Kidney (tissue), 14 donors: Measurements from ENCODE around the gene DHX30. TPM values are rescaled to one million over a fixed set of nuclear protein-coding genes. Genes with fewer than 3 reads are reported as not detected.

Source experiments
- DNase-seq, 5 donors: peaks; one replicate each; pipeline ENCODE4 v3.0.0-alpha.2; 2013 to 2020
- FAIRE-seq: peaks from 2 replicates; lab custom pipeline; 2012; peaks lifted over from hg19 to GRCh38; lab: Jason Lieb, UNC
- H3K27ac ChIP-seq, 2 donors: one replicate each; pipeline ENCODE4 v1.7.0; 2013; ENCODE audit warnings: low read depth in 2 of 2, low read length in 2 of 2, inconsistent platforms in 1 of 2
- H3K27me3 ChIP-seq: one replicate; pipeline ENCODE4 v1.7.1; 2013; ENCODE audit warnings: low read length, inconsistent platforms; ENCODE audit not compliant: control insufficient read depth, insufficient read depth
- H3K36me3 ChIP-seq, 3 donors: one replicate each; pipeline versions ENCODE4 v1.7.0 to v1.7.1; 2013; ENCODE audit warnings: low read length in 3 of 3, control low read depth in 1 of 3, inconsistent platforms in 1 of 3; ENCODE audit not compliant: insufficient read depth in 3 of 3, control insufficient read depth in 2 of 3
- H3K4me1 ChIP-seq, 3 donors: one replicate each; pipeline versions ENCODE4 v1.7.0 to v1.7.1; 2013; ENCODE audit warnings: low read length in 3 of 3, inconsistent platforms in 1 of 3, low read depth in 1 of 3; ENCODE audit not compliant: control insufficient read depth in 2 of 3, insufficient read depth in 2 of 3
- H3K4me3 ChIP-seq, 3 donors: one replicate each; pipeline versions ENCODE4 v1.7.0 to v1.8.1; 2013; ENCODE audit warnings: low read length in 3 of 3, control low read depth in 1 of 3, inconsistent platforms in 1 of 3
- H3K9ac ChIP-seq, 3 donors: one replicate each; pipeline versions ENCODE4 v1.7.0 to v1.7.1; 2013; ENCODE audit warnings: low read length in 3 of 3, control low read depth in 1 of 3, inconsistent platforms in 1 of 3
- H3K9me3 ChIP-seq, 3 donors: one replicate each; pipeline versions ENCODE4 v1.7.0 to v1.7.1; 2013; ENCODE audit warnings: low read length in 3 of 3, control low read depth in 1 of 3, inconsistent platforms in 1 of 3; ENCODE audit not compliant: control insufficient read depth in 2 of 3, insufficient read depth in 1 of 3
- intact Hi-C: fragments of 100-400 bp; cut with DNase I; formaldehyde crosslinking; loops from one replicate; pipeline ENCODE4 v1.11.1; 2022
- polyA plus RNA-seq: library from polyadenylated mRNA; stranded (reverse); fragments of 350-450 nt; fragmentation: Illumina TruSeq; extraction: RNeasy Lipid Tissue Mini Kit (QIAGEN cat#74804); gene quantifications from one replicate; pipeline ENCODE4 v1.2.3, GENCODE V29; 2014; ENCODE audit warnings: low read depth, low replicate concordance; ENCODE audit not compliant: insufficient read depth
- total RNA-seq: library from RNA; stranded (reverse); fragmentation: NEBNext Ultra II Directional; extraction: Animal tissue kit (Norgen Biotek cat#: 25700); gene quantifications from one replicate; pipeline ENCODE4 v1.2.1, GENCODE V29; 2021
- TF ChIP-seq, protein P1 (sequence below): IDR thresholded peaks from 3 replicates; pipeline ENCODE4 v1.5.1; 2012; ENCODE audit warnings: mild to moderate bottlenecking, moderate library complexity, borderline replicate concordance; ENCODE audit not compliant: insufficient read depth; ENCODE audit errors: extremely low read depth
- donor health status: control.
- donor health status: control.
- donor health status: control.
- donor health status: control.
- donor health status: control.
- donor health status: DM: yes; HTN: yes; CAD: no.
- donor health status: Normal renal cell carcinoma (clear cell type).

The DHX30 gene
- total and polyA plus RNA-seq, 2 donors from 2014 or later, result 37.8 to 59.7 TPM

GRCh38 chr3:47781685-47782445 is 21.1 kb upstream of the DHX30 start, which contains the start of gene SMARCC1:
Gene SMARCC1, minus strand, starts transcription at chr3:47781893. Its CDS starts 96 bp downstream, at chr3:47781797.
- DNase-seq, result peak; percentile 98 to 99 (median 99)
- Histone ChIP-seq H3K9me3 (no peaks in the 10 kb centered on the region), H3K36me3 (no peaks in the 10 kb centered on the region), H3K4me1 (no peaks in the 10 kb centered on the region), H3K4me3 (peak within 1 kb of the TSS; percentile 88 to 93 (median 90)), H3K9ac (peak within 1 kb of the TSS; percentile 71 to 90 (median 80)), H3K27ac (peak within 1 kb of the TSS; percentile 95 to 97), H3K27me3 (no peaks in the 10 kb centered on the region)
- TF ChIP-seq, protein P1, sequence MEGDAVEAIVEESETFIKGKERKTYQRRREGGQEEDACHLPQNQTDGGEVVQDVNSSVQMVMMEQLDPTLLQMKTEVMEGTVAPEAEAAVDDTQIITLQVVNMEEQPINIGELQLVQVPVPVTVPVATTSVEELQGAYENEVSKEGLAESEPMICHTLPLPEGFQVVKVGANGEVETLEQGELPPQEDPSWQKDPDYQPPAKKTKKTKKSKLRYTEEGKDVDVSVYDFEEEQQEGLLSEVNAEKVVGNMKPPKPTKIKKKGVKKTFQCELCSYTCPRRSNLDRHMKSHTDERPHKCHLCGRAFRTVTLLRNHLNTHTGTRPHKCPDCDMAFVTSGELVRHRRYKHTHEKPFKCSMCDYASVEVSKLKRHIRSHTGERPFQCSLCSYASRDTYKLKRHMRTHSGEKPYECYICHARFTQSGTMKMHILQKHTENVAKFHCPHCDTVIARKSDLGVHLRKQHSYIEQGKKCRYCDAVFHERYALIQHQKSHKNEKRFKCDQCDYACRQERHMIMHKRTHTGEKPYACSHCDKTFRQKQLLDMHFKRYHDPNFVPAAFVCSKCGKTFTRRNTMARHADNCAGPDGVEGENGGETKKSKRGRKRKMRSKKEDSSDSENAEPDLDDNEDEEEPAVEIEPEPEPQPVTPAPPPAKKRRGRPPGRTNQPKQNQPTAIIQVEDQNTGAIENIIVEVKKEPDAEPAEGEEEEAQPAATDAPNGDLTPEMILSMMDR, result peak; percentile 22
- intact Hi-C loops, result loop anchor here (10.0 kb wide), 1 partner anchor 257 kb away; no protein-coding TSS in a partner anchor
- FAIRE-seq, result no peak

GRCh38 chr3:47782446-47783308 is 20.3 kb upstream of the DHX30 start:
- DNase-seq (peak in 3 of 5 donors; percentile 23 to 37 (median 28)), FAIRE-seq (no peak)
- H3K9me3 ChIP-seq, result no peaks in the 10 kb centered on the region
- intact Hi-C loops, result loop anchor here (10.0 kb wide), 1 partner anchor 258 kb away; no protein-coding TSS in a partner anchor
- peak overlapping the region; percentile 95 to 97 for H3K27ac ChIP-seq
- H3K4me3 ChIP-seq, result peak overlapping the region; percentile 84 to 90 (median 88)
- no peaks in the 10 kb centered on the region for H3K4me1 ChIP-seq
- H3K27me3 ChIP-seq, result no peaks in the 10 kb centered on the region
- peak overlapping the region; percentile 19 to 87 (median 71) for H3K9ac ChIP-seq
- no peaks in the 10 kb centered on the region for H3K36me3 ChIP-seq
- TF ChIP-seq, protein P1, result no peak

DNA sequence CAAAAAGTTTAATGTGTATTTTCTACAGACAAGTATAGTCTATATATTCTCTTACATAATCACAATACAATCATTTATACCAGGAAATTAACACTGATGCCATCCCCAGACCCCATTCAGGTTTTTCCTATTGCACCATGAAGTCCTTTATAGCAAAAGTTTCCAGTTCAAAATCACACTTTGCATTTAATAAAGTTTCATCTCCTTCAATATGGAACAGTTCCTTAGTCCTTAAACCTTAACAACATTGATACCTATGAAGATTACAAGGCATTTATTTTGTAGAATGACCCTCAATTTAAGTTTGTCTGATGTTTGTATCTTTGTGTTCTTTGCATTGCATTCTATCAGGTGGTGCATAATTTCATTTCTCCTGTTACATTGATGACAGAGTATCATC is 19.3 kb upstream of the DHX30 start:
- Histone ChIP-seq H3K9ac (no peak overlapping the region), H3K4me3 (no peak overlapping the region), H3K9me3 (no peaks in the 10 kb centered on the region), H3K27me3 (no peaks in the 10 kb centered on the region), H3K27ac (no peak overlapping the region), H3K4me1 (no peaks in the 10 kb centered on the region), H3K36me3 (no peaks in the 10 kb centered on the region)
- TF ChIP-seq, protein P1, result no peak
- FAIRE-seq (no peak), DNase-seq (no peak)
- intact Hi-C loops, result loop anchor here (10.0 kb wide), 1 partner anchor 259 kb away; no protein-coding TSS in a partner anchor
